GM12892 (cell line): Measurements from ENCODE around the gene PKNOX1.
"Not testable (repeated sequence)": the region's sequence is repeated elsewhere in the genome, so short reads cannot be mapped to it uniquely, and the experiment has no call there.

Source experiments
- POLR2A ChIP-seq: IDR thresholded peaks from 2 replicates; pipeline ENCODE4 v1.6.1; 2011; ENCODE audit warnings: low read depth, low read length, control low read depth
- TAF1 ChIP-seq: IDR thresholded peaks from 2 replicates; pipeline ENCODE4 v1.6.1; 2011; ENCODE audit warnings: low read depth, mild to moderate bottlenecking, control low read depth, low read length, borderline replicate concordance

DNA sequence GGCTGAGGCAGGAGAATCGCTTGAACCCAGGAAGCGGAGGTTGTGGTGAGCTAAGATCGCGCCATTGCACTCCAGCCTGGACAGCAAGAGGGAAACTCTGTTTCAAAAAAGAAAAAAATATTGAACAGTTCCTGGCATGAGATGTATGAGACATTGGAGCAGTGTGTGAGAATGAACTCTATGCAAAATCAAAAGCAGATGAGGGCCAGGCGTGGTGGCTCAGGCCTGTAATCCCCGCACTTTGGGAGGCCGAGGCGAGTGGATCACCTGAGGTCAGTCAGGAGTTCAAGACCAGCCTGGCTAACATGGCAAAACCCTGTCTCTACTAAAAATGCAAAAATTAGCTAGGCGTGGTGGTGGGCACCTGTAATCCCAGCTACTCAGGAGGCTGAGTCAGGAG lies 6.7 kb upstream of the PKNOX1 start:
- TF ChIP-seq POLR2A, TAF1: not testable (repeated sequence)
